H1 (cell line): ENCODE data around the gene RGS13. TPM values are rescaled to one million over a fixed set of nuclear protein-coding genes. Genes with fewer than 3 reads are reported as not detected.

ENCODE experiments used
- BACH1 ChIP-seq: IDR thresholded peaks from 2 replicates; pipeline ENCODE4 v1.6.1; 2012; ENCODE audit warnings: low read length, improper control_type of control experiment
- HDAC6 ChIP-seq: IDR thresholded peaks from one replicate; pipeline ENCODE4 v1.7.1; 2012; ENCODE audit warnings: low read depth, mild to moderate bottlenecking, inconsistent platforms, low read length, moderate library complexity
- JUN ChIP-seq: IDR thresholded peaks from 2 replicates; pipeline ENCODE4 v1.6.1; 2011; ENCODE audit warnings: low read depth, mild to moderate bottlenecking, improper control_type of control experiment, low read length
- POLR2A ChIP-seq, 2 experiments: IDR thresholded peaks; 1 replicate in 1 of 2; 2 replicates in 1 of 2; pipeline ENCODE4 v1.6.1; 2011; ENCODE audit warnings: low read depth in 2 of 2, low read length in 2 of 2, mild to moderate bottlenecking in 2 of 2; ENCODE audit errors: control extremely low read depth in 1 of 2
- POLR2AphosphoS5 ChIP-seq: IDR thresholded peaks from 2 replicates; pipeline ENCODE4 v1.6.1; 2011; ENCODE audit warnings: low read depth, low read length
- RFX5 ChIP-seq: IDR thresholded peaks from 2 replicates; pipeline ENCODE4 v1.6.1; 2011; ENCODE audit warnings: low read depth, low read length, improper control_type of control experiment, borderline replicate concordance
- SIX5 ChIP-seq: IDR thresholded peaks from 2 replicates; pipeline ENCODE4 v1.6.1; 2011; ENCODE audit warnings: mild to moderate bottlenecking, low read depth, low read length
- SUZ12 ChIP-seq: fragments of 200-600 bp; sonication (generic); IDR thresholded peaks from 2 replicates; pipeline ENCODE4 v1.6.1; 2012; ENCODE audit warnings: mild to moderate bottlenecking, inconsistent platforms, low read length, moderate library complexity, mixed read lengths
- polyA plus RNA-seq, 7 experiments: library from polyadenylated mRNA; depleted of rRNA in 3 of 7; stranded (reverse) in 5 of 7; unstranded in 2 of 7; fragments of >200 nt in 5 of 7; fragments of 200-250 nt in 2 of 7; gene quantifications; 1 replicate in 5 of 7; 2 replicates in 1 of 7; 4 replicates in 1 of 7; pipeline versions ENCODE4 v1.2.1 to v1.2.3, GENCODE V29; 2011 to 2013; ENCODE audit warnings: missing spikeins in 2 of 7, mixed read lengths in 2 of 7
- total RNA-seq: library from RNA; stranded (reverse); fragmentation: NEBNext Ultra II Directional; extraction: Animal tissue kit (Norgen Biotek cat#: 25700); gene quantifications from 2 replicates; pipeline ENCODE4 v1.2.1, GENCODE V29; 2021
- TF ChIP-seq, protein P1 (sequence below): fragments of 300-600 bp; sonication (generic); IDR thresholded peaks from 2 replicates; pipeline ENCODE4 v1.7.1; 2012; ENCODE audit warnings: low read length, moderate library complexity, mild to moderate bottlenecking, inconsistent platforms; ENCODE audit not compliant: insufficient replicate concordance
- TF ChIP-seq, protein P2 (sequence below): IDR thresholded peaks from 2 replicates; pipeline ENCODE4 v1.6.1; 2011; ENCODE audit warnings: low read depth, mild to moderate bottlenecking, low read length; ENCODE audit not compliant: insufficient read depth
- TF ChIP-seq, protein P3 (sequence below): IDR thresholded peaks from 2 replicates; pipeline ENCODE4 v1.6.1; 2012; ENCODE audit warnings: low read length, inconsistent platforms

RGS13 gene
- total and polyA plus RNA-seq, 2 of the 8 experiments (the other 6 are each of a cell fraction or from before 2014, with no cell fraction given): not detected

DNA sequence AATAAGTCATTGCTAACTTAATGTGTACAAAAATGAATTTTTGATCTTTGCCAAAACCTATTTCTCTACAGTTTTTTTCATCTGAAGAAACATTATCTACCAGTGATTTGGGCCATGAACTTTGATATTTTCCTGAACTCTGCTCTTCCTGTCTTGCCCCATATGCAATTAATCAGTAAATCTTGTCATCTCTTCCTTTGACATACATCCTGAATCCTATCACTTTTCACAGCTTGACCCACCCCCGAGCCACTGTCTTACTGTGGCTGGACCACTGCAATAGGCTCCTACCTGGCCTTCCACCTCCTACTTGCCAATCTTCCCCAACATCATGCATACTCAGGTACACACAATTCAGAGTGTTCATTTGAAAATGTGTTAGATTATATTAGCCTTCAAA lies 46.4 kb downstream of the RGS13 start (continued):
- TF ChIP-seq, protein P1, sequence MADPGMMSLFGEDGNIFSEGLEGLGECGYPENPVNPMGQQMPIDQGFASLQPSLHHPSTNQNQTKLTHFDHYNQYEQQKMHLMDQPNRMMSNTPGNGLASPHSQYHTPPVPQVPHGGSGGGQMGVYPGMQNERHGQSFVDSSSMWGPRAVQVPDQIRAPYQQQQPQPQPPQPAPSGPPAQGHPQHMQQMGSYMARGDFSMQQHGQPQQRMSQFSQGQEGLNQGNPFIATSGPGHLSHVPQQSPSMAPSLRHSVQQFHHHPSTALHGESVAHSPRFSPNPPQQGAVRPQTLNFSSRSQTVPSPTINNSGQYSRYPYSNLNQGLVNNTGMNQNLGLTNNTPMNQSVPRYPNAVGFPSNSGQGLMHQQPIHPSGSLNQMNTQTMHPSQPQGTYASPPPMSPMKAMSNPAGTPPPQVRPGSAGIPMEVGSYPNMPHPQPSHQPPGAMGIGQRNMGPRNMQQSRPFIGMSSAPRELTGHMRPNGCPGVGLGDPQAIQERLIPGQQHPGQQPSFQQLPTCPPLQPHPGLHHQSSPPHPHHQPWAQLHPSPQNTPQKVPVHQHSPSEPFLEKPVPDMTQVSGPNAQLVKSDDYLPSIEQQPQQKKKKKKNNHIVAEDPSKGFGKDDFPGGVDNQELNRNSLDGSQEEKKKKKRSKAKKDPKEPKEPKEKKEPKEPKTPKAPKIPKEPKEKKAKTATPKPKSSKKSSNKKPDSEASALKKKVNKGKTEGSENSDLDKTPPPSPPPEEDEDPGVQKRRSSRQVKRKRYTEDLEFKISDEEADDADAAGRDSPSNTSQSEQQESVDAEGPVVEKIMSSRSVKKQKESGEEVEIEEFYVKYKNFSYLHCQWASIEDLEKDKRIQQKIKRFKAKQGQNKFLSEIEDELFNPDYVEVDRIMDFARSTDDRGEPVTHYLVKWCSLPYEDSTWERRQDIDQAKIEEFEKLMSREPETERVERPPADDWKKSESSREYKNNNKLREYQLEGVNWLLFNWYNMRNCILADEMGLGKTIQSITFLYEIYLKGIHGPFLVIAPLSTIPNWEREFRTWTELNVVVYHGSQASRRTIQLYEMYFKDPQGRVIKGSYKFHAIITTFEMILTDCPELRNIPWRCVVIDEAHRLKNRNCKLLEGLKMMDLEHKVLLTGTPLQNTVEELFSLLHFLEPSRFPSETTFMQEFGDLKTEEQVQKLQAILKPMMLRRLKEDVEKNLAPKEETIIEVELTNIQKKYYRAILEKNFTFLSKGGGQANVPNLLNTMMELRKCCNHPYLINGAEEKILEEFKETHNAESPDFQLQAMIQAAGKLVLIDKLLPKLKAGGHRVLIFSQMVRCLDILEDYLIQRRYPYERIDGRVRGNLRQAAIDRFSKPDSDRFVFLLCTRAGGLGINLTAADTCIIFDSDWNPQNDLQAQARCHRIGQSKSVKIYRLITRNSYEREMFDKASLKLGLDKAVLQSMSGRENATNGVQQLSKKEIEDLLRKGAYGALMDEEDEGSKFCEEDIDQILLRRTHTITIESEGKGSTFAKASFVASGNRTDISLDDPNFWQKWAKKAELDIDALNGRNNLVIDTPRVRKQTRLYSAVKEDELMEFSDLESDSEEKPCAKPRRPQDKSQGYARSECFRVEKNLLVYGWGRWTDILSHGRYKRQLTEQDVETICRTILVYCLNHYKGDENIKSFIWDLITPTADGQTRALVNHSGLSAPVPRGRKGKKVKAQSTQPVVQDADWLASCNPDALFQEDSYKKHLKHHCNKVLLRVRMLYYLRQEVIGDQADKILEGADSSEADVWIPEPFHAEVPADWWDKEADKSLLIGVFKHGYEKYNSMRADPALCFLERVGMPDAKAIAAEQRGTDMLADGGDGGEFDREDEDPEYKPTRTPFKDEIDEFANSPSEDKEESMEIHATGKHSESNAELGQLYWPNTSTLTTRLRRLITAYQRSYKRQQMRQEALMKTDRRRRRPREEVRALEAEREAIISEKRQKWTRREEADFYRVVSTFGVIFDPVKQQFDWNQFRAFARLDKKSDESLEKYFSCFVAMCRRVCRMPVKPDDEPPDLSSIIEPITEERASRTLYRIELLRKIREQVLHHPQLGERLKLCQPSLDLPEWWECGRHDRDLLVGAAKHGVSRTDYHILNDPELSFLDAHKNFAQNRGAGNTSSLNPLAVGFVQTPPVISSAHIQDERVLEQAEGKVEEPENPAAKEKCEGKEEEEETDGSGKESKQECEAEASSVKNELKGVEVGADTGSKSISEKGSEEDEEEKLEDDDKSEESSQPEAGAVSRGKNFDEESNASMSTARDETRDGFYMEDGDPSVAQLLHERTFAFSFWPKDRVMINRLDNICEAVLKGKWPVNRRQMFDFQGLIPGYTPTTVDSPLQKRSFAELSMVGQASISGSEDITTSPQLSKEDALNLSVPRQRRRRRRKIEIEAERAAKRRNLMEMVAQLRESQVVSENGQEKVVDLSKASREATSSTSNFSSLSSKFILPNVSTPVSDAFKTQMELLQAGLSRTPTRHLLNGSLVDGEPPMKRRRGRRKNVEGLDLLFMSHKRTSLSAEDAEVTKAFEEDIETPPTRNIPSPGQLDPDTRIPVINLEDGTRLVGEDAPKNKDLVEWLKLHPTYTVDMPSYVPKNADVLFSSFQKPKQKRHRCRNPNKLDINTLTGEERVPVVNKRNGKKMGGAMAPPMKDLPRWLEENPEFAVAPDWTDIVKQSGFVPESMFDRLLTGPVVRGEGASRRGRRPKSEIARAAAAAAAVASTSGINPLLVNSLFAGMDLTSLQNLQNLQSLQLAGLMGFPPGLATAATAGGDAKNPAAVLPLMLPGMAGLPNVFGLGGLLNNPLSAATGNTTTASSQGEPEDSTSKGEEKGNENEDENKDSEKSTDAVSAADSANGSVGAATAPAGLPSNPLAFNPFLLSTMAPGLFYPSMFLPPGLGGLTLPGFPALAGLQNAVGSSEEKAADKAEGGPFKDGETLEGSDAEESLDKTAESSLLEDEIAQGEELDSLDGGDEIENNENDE: no peak
- TF ChIP-seq POLR2AphosphoS5 (no peak), SUZ12 (no peak), JUN (no peak), POLR2A (IDR thresholded peaks at IDR 0.05; ENCODE audit: control extremely low read depth in 1 of 2, low read depth in 2 of 2, low read length in 2 of 2) (no peak), HDAC6 (no peak), RFX5 (no peak), BACH1 (no peak), SIX5 (no peak)
- TF ChIP-seq, protein P2, sequence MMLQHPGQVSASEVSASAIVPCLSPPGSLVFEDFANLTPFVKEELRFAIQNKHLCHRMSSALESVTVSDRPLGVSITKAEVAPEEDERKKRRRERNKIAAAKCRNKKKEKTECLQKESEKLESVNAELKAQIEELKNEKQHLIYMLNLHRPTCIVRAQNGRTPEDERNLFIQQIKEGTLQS: no peak
- TF ChIP-seq, protein P3, sequence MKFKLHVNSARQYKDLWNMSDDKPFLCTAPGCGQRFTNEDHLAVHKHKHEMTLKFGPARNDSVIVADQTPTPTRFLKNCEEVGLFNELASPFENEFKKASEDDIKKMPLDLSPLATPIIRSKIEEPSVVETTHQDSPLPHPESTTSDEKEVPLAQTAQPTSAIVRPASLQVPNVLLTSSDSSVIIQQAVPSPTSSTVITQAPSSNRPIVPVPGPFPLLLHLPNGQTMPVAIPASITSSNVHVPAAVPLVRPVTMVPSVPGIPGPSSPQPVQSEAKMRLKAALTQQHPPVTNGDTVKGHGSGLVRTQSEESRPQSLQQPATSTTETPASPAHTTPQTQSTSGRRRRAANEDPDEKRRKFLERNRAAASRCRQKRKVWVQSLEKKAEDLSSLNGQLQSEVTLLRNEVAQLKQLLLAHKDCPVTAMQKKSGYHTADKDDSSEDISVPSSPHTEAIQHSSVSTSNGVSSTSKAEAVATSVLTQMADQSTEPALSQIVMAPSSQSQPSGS: no peak
